Upper lobe of left lung (tissue), 4 donors: ENCODE data around the gene PBRM1.

Experiments used
- POLR2AphosphoS5 ChIP-seq, 2 donors: sonication (generic); formaldehyde crosslinking; IDR thresholded peaks; one replicate each; pipeline ENCODE4 v1.5.1; 2017; ENCODE audit warnings: antibody characterized with exemption in 2 of 2
- TF ChIP-seq, protein P1 (sequence below), 6 experiments: fragments of 450-650 bp in 4 of 6; fragments of 200-600 bp in 2 of 6; sonication (generic) in 2 of 6; IDR thresholded peaks; one replicate each; pipeline ENCODE4 v1.5.1; 2016 to 2019; ENCODE audit warnings: antibody characterized with exemption in 6 of 6

DNA sequence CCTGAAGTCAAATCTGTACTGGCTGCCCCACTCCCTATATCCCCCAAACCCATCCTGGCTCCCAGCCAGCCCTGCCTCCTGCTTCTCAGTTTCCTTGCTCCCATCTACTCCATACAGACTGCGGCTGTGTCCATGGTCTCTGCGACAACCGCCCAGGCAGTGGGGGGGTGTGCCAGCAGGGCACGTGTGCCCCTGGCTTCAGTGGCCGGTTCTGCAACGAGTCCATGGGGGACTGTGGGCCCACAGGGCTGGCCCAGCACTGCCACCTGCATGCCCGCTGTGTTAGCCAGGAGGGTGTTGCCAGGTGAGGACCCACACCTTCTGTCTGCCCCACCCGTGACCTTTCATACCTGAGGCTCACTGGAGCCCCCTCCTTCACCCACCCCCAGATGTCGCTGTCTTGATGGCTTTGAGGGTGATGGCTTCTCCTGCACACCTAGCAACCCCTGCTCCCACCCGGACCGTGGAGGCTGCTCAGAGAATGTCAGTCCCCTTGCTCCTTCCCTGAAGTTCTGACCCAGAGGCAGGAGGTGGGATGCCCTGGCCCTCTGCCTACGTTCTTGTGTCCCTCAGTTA is 175.9 kb downstream of the PBRM1 start:
- no peak for TF ChIP-seq POLR2AphosphoS5 (IDR thresholded peaks at IDR 0.05)
- TF ChIP-seq, protein P1, sequence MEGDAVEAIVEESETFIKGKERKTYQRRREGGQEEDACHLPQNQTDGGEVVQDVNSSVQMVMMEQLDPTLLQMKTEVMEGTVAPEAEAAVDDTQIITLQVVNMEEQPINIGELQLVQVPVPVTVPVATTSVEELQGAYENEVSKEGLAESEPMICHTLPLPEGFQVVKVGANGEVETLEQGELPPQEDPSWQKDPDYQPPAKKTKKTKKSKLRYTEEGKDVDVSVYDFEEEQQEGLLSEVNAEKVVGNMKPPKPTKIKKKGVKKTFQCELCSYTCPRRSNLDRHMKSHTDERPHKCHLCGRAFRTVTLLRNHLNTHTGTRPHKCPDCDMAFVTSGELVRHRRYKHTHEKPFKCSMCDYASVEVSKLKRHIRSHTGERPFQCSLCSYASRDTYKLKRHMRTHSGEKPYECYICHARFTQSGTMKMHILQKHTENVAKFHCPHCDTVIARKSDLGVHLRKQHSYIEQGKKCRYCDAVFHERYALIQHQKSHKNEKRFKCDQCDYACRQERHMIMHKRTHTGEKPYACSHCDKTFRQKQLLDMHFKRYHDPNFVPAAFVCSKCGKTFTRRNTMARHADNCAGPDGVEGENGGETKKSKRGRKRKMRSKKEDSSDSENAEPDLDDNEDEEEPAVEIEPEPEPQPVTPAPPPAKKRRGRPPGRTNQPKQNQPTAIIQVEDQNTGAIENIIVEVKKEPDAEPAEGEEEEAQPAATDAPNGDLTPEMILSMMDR (IDR thresholded peaks at IDR 0.05) = no peak
